CD1c-positive myeloid dendritic cell (primary cell): Measurements from ENCODE around the gene CMTM4.
"Not testable (repeated sequence)": the region's sequence is repeated elsewhere in the genome, so short reads cannot be mapped to it uniquely, and the experiment has no call there.

Experiments
- DNase-seq: peaks from one replicate; pipeline ENCODE4 v3.0.0-alpha.2; 2016; ENCODE audit errors: extremely low spot score

Gene CMTM4

DNA sequence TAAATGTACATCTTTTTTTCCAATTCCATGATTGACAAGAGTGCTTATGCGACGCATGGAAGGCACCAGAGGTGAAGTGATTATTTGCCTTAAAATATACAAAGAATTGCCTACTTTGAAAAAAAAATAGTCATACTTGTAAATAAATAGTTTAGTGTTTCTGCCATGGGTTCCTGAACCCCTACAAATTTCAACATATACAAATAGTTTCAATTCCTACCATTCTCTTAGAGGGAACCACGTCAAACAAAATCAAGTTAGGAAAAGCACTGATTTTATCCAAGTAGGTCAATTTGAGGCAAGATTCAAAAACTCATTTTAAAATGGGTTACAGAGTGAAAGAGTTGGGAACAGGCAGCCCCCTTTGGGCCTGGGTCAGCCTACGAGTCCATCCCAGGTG, 80.4 kb downstream of the CMTM4 start:
- DNase-seq: peak; percentile 12

DNA sequence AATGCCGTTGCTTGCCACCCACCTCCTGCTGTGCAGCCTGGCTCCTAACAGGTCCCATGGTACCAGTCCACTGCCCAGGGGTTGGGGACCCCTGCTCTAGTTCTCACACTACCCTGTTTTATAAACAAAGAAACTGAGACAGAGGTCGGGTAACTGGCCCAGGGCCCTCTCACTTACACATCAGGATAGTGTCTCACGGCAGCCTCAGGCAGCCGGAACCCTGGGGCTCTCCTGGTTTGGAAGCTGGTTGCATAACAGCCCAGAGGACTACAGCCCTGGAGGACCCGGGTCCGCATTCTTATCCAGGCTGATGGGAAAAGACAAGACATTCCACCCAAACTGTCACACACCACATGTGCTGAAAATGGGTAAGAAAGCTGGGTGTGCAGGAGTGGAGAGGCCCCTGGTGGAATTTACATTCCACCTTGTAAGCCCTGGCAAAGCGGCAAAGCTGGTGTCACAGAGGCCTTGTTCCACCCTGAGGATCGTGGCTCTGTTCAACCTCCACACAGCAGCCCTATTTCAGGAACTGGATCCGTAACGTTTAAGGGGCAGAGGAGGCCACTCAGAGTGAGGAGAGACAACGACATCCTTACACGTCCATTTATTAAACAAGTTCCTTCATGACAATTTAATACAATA, 82.3 kb downstream of the CMTM4 start:
- no peak for DNase-seq

DNA sequence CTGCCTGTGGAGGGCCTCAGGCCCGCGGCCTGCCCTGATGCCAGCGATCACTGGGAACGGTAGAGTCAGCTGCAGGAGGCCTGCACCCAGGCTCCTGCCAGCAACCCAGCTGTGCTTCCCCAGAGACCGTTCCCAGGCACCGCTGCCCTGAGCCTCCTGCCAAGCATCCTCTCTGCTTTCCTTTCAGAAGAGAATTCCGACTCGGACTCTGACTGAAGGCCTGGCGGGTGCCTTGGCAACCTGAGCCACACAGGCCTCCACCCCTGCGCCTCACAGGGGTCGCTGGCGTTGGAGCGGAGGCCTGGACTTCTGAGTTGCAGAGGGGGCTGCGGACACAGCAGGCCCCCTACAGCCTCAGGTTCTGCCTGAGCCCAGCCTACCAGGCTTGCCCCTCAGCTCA, 84.1 kb downstream of the CMTM4 start:
- no peak for DNase-seq

- not testable (repeated sequence) for DNase-seq
Measured at GRCh38 chr16:66611911-66612310, 84.6 kb downstream of the CMTM4 start.

DNA sequence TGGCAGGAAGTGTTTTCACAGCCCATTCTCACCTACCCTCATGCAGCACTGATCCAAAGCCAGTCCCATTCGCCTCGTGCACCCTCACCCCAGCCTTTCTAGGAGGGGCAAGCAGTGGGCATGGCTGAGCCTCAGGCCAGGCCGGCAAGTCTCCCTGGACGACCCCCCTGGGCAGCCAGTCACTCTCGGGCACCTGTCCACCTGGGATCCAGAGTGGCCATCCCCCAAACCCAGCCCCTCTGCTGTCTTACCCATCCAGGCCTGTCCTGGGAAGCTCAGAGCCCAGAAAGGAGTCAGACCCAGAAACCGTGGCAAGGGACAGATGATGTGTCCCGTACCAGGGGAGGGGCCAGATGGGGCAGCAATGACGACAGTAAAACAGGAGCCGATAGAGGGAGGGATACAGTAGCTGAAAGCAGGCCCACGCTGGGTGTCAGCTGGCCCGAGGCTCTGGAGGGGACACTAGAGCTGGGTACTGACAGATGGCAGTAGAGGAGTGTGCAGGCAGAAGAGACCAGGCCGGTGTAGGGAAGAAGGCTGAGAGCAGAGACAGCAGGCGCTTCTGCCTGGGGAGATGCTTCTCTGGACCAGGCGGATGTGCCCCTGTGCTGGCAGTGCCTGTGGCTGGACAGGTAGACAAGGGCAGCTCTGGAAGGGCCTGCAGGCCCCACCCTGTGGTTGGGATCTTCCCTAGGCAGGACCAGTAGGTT, 86.3 kb downstream of the CMTM4 start:
- no peak for DNase-seq

GRCh38 chr16:66609139-66609510, 87.4 kb downstream of the CMTM4 start:
- DNase-seq: no peak

- DNase-seq: peak; percentile 66
Measured at GRCh38 chr16:66608241-66609138, 88.1 kb downstream of the CMTM4 start.

GRCh38 chr16:66605979-66606751, 90.4 kb downstream of the CMTM4 start:
- DNase-seq: peak; percentile 83

- DNase-seq: peak; percentile 76
Measured at GRCh38 chr16:66605177-66605978, 91.2 kb downstream of the CMTM4 start.

GRCh38 chr16:66604376-66605176, 92.0 kb downstream of the CMTM4 start, which contains the start of gene CMTM3:
TSS of gene CMTM3 (plus strand) at chr16:66604704. CDS start at chr16:66604806, 102 bp downstream.
- DNase-seq: peak; percentile 70

GRCh38 chr16:66603537-66604375, 92.8 kb downstream of the CMTM4 start:
- DNase-seq: peak; percentile 70

- no peak for DNase-seq
Measured at GRCh38 chr16:66601471-66601870, 95.1 kb downstream of the CMTM4 start.

- DNase-seq: no peak
Measured at GRCh38 chr16:66600477-66600876, 96.1 kb downstream of the CMTM4 start.

GRCh38 chr16:66599726-66600125, 96.8 kb downstream of the CMTM4 start:
- DNase-seq: no peak

DNA sequence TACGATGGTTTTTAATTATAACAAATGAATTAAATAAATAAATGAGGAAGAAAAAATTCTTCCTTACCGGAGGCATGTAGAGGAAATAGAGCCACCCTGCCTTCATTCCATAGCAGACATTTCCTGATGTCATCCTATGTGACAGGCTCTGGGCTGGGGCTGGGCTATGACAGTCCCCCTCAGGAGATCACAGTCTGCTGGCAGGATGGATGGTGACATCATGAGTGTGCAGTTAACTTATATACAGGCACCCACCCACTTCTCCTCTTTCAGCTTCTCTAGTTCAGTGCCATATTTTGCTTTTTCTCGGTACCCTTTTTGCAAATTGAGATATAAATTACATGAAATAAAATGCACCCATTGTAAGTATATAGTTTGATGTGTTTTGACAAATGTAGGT, 98.4 kb downstream of the CMTM4 start:
- peak; percentile 29 for DNase-seq

DNA sequence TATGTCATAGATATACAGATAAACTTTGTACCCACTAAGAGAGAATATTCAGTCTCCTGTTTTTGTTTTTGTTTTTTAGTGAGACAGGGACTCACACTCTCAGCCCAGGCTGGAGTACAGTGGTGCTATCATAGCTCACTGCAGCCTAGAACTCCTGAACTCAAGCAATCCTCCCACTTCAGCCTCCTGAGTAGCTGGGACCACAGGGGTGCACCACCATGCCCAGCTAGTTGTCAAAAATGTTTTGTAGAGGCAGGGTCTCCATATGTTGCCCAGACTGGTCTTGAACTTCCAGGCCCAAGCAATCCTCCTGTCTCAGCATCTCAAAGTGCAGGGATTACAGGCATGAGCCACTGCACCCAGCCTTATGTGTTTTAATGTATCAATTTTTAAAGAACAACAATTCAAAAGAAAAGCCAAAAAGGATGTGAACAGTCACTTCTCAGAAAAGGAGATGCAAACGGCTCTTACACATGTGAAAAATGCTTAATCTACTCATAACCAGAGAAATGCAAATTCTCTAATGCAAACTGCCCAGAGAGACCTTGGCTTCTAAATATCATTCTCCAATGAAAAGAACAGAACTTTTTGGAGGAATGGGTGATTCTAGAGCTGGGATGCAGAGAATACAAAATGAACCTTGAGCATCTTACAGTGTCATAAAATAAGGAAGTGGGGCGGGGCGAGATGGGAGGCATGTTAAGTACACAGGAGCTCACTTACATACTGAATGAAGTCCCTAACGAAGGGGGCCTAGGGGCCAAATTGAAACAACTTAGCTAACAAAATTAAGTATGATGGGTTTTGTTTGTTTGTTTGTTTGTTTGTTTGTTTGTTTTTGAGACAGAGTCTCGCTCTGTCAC, 99.3 kb downstream of the CMTM4 start:
- DNase-seq: peak; percentile 33

DNA sequence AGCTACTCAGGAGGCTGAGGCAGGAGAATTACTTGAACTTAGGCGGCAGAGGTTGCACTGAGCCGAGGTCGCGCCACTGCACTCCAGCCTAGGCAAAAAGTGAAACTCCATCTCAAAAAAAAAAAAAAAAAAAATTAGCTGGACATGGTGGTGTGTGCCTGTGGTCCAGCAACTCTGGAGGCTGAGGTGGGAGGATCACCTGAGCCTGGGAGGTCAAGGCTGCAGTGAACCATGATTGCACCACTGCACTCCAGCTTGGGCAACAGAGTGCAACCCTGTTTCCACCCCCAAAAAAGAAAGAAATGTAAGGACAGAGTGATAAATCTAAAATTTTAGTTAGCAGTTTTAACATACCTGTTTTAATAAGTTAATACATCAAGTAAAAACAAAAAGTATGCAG, 100.0 kb downstream of the CMTM4 start:
- DNase-seq: not testable (repeated sequence)

DNA sequence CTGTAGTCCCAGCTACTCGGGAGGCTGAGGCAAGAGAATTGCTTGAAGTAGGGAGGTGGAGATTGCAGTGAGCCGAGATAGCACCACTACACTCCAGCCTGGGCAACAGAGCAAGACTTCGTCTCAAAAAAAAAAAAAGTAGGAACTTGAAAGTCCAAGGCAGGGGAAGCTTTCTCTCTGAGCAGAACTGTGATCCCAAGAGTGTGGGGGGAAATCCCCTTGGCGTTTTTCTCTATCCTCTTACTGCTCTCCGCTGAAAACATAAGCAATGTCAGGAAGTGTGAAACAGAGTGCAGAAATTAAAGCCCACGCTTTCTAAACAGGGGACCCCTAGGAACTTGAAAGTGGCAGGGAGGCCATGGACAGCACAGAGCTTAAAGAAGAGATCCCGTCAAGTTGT, 101.8 kb downstream of the CMTM4 start:
- DNase-seq: peak; percentile 71
